GM19351 (cell line): ENCODE data around the gene MVB12B.
"Not testable (repeated sequence)": the region's sequence is repeated elsewhere in the genome, so short reads cannot be mapped to it uniquely, and the experiment has no call there.

Source experiments
- ATAC-seq: cut with Tn5 transposase; IDR thresholded peaks from one replicate; pipeline ENCODE4 v1.9.1; 2021; ENCODE audit warnings: mild to moderate bottlenecking, moderate library complexity; ENCODE audit not compliant: unreplicated experiment

Gene MVB12B

DNA sequence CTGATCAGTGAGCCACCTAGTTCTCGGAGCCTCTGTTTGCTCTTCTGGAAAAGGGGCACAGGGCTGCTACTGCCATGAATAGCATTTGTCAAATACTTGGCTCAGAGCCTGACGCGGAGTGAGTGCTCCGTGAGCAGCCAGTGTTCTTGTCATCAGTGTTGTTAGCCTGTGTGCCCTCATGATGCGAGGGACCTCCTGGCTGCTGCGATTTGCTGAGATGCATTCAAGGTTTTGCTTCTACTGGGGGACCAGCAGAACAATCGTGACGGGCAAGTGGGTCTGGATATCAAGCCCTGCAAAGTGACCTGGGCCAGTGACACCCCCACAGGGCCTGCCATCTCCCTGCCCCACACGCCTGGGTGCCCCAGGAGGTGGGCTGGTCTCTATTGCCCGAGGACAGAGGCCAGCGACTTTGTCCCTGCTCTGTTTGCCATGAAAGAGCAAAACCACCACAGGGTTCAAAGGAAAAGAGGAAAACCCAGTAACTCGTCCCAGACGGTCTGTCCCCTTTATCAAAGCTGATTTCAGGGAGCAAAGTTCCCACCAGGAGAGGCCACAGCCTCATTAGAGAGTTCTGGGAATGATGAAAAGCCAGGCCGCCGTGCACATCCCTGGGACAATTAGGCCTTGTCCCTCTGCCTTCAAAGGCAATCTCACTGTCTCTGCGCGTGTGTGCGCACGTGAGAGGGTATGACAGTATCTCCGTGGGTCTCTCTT, 200.6 kb downstream of the MVB12B start:
- no peak for ATAC-seq

GRCh38 chr9:126528111-126528510, 201.5 kb downstream of the MVB12B start:
- no peak for ATAC-seq

DNA sequence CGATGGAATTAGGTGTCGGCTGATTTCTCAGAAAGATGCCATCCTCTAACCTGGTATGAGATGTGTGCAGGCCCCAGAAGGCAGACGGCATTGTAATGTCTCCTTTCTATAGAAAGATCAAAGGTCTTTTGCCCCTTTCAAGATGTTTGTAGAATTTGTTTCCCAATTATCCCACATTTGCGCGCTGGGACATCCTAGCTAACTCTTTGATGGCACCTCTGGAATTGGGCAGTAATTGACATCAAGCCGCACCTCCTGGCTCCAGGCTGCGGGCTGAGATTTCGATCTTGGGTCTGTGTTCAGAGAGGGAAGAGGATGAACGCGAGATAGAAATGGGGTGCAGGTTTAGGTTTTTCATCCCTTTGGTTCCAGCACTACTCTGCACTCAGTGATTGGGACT, 202.3 kb downstream of the MVB12B start:
- ATAC-seq, result no peak

DNA sequence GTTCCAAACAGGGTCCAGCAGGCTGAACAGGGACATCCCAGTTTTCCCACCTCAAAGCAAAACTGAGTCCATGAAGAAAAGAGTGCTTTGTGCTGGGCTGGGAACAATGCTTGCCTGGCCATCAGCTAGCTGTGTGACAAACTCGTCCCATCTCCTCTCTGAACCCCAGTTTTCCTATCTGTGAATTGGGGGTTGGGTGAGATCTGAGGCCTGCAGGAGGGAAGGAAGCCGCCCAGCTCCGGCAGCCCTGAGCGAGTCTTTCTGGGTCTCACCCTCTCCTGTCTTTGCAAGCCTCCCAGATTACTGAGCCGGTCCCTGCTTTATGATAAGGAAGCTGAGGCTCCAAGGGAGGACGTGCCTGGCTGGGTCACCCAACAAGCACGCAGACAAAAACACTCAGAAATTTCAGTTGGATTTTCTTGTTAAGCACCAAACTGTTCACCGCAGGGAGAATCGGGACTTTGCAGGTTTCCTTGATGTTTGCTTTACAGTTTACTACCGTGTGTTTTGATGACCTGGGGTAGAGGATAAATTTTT, 204.5 kb downstream of the MVB12B start:
- ATAC-seq, result no peak

DNA sequence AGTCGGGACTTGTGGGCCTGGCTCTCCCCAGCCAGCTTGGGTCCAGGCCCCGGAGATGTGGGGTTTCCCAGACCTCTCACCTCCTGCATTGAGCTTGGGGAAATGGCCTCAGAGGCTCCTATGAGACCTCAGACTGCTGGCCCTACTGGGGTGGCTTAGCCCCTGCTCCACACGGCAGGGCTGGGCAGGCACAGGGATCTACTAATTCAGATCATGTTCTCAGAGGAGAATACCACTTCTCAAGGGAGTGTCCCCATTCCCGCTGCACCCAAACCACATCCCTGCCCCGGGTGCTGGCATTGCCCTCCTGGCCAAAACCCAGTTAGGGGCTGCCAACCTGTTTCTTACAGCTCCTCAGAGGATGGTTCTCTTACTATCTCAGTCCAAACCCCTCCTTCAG, 205.0 kb downstream of the MVB12B start:
- ATAC-seq, result no peak

- ATAC-seq, result no peak
Measured at GRCh38 chr9:126532019-126532462, 205.4 kb downstream of the MVB12B start.

DNA sequence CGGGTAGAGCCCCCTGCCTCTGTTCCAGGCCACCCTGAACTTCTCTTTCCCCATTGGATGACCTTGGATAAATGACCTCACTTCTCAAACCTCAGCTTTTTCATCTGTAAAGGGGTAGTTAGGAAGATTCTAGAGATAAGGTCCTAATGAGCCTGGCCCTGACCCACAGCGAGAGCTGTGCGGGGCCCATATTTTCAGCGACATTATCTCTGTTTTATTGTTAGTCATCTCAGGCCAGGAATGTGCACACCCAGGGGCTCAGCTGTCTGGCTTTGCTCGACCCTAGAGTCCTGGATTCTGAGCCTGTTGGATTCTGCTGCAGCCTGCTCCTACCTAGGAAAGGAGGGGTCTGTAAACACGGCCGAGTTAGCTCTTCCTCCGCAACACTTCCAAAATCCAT, 205.9 kb downstream of the MVB12B start:
- no peak for ATAC-seq

DNA sequence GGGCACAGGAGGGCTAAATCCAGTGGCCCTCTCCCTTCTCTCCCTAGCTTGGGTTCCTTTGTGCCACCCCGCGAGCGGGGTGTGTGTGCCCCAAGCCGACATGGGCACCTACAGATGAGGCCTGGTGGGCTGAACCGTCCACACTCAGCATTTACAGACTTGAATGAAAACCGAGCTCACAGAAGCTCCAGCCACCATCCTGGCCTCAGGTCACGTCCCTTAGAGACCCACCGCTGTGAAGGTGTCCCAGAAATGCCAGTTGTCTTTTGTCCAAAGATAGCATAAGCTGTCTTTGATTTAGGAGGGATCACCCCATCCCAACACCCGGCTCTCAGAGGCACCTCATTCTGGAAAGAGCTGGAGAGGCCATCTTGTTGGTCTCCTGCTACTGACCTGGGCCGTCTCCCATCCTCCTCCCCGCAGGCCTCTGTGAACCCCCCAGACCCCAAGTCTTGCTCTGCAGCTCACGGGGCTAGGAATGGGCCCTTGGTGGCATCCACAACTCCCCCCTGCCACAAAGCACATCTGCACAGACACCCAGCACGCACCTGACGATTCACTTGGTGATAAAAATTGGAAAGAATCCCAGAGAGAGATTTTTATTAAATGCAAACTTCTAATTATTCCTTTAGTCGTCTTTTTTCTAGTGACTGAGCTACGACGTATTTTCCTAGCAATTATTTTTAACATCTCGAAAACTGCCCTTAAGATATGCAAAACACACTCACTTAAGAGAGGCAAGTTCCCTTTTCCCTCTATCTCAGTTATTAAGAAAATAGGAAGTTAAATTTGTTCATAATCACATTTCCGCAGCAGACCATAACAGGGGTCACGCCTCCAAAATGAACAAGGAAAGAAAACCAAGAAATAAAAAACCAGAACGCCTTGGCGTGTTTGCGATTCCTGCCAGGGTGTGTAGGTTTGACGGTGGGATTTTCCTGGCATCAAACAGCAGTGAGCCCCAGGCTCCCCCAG, 206.6 kb downstream of the MVB12B start:
- ATAC-seq, result no peak

DNA sequence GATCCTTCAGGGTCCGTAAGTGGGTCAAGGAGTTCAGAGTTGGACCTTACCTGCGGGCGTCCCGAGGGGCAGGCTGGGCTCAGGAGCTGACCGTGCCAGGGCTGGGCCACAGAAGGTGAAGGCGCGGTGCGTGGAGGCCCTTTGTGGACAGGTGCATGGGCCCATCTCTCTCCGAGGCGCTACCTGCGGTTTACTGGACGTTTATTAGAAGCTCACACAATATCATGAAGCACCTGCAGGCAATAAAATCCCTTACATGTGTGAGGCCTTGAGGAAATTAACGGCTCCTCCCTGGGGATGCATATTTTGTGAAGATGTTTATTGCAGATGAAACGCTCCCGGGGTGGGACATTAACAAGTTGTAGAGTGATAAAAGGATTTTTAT, 207.3 kb downstream of the MVB12B start:
- no peak for ATAC-seq

GRCh38 chr9:126534431-126535186, 208.0 kb downstream of the MVB12B start:
- no peak for ATAC-seq

- no peak for ATAC-seq
Measured at GRCh38 chr9:126536131-126536530, 209.5 kb downstream of the MVB12B start.

DNA sequence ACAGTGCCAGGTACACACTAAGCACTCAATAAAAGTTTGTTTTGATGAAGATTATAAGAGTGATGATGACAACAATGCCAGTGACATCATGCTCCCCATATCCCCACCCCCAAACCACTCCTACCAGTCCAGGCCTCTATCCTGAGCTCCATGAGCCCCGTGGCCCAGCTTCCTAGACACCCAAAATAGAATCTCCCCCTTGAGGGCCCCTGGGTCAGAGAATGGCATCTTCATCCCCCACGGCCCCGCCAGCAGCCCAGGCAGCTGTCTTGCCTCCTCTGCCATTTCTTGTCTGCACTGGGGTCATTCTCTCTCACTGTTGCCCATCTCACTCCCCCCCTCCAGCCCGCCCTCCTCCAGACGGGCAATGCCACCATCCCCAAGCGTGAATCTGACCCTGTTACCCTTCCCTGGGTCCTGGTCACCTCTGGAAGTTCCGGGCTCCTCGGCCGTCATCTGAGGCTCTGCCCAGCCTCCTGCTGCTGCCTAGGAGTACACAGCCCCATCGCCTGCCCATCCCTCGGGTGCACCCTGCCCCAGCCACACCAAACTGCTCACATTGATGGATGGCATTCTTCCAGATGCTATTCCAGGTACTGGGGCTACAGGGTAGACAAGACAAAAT, 210.3 kb downstream of the MVB12B start:
- ATAC-seq, result no peak

GRCh38 chr9:126538550-126538949, 211.9 kb downstream of the MVB12B start:
- ATAC-seq, result no peak

GRCh38 chr9:126540398-126540797, 213.8 kb downstream of the MVB12B start:
- ATAC-seq, result not testable (repeated sequence)

GRCh38 chr9:126543490-126543889, 216.9 kb downstream of the MVB12B start:
- ATAC-seq, result no peak

DNA sequence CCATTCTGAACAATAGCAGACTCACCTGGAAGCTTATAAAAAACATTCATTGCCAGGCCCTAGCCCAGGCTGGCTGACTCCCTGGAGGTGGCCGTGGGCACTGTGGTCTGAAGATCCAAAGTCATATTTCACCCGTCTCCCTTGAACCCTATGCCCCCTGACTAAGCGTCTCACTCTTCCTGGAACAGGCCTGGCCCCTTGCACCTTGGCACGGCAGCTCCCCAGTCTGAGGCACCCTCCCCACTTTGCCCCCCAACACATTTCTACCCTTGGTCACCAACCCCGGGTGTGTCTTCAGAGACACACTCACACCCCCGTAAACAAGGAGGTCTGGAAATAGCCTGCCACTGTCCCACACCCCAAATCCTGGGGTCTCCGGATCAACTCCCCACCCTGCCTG, 218.5 kb downstream of the MVB12B start:
- ATAC-seq, result no peak

DNA sequence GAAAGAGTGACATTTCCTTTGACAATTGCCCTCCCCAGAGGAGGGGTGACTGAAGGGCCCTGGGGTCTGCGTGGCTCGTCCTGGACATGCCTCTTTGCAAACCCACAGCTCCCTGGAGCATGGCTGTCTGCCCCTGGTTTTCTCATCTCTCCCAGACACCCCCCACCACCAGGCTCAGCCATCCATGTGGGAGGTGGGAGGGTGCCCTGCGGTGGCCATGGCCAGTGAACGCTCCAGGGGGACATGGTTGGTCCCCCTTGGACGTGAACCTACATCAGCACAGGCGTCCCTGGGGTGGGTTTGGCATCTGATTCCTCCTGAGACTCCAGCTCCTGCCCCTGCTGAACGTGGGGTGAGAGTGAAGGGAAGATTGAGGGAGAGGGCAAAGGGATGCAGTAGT, 219.4 kb downstream of the MVB12B start:
- ATAC-seq, result no peak

- no peak for ATAC-seq
Measured at GRCh38 chr9:126548312-126548711, 221.7 kb downstream of the MVB12B start.

DNA sequence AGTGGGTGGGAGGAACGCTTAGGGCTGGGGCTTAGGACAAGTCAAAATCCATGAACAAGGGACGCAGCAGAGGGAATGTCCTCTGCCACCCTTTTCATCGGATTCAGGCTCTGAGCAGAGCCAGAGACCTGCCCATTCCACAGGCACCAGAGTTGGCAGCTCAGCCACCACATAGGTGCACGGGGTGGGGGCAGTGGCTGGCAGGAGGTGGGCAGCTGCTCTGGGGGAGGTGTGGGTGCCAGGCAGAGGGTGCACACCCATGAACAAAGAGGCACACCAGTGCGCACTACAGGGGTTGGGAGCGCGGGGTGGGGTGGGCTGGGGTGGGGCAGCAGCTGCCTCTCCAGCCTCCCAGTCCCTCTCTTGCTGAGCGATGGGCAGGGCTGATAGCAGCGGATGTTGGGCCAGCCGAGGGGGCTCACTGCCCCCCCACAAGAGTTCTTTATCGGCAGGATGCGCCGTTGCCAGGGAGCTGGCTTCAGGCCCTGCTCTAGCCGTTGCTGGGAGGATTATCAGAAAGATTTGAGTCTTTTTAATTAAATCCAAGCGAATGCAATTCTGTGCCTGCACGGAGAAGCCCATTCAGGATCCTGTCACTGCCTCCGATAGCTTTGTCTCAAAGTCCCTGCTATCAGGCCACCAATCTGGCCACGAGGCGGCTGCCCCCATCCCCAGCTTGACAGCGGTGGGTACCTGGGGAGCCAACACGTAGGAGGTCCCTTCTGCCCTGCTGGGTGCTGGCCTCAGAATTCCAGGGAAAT, 222.8 kb downstream of the MVB12B start:
- no peak for ATAC-seq

GRCh38 chr9:126550891-126551351, 224.3 kb downstream of the MVB12B start:
- ATAC-seq, result no peak
